ENCODE data around the gene LATS2. TPM values are rescaled to one million over a fixed set of nuclear protein-coding genes. Genes with fewer than 3 reads are reported as not detected.

Gene LATS2
- total RNA-seq, 1 experiment from 2014 or later, result 8.6 TPM

DNA sequence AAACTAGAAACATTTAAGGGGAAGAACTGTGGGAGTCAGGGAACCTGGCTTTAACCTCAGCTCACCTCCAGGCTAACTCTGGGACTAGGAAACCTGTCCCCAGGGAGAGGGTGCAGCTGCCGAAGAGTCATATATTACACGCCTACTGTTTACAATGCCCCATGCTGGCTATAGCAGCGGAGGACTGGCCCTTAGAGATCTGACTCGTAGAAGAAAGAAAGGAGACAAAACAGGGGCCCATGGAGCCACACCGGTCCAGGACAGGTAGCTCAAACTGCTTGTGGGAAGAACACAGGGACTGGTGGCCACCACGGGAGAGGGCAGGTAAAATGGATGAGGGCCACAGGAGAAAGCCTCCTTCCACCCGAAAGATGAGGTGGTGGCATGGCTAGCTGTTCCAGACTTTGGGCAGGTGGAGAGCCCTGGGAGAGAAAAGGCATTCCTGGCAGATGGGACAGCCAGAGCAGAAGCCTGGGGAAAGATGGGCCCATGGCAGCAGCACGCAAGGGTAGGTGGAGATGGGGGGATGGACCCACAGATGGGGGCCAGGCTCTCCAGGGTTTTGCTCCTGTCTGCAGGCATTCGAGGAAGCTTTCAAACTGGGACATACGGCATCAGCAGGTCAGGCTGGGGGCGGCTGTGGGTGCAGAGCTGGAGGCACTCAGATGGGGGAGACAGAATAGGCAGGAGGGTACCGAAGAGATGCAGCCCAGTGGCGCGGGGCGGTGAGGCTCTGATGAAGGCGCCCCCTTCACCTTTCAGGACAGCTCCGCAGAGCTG lies 69.5 kb downstream of the LATS2 start:
- H3K4me3 ChIP-seq (ENCODE audit: insufficient read depth, low read depth, low read length), result no peak overlapping the region
- no peak for DNase-seq
- no peaks in the 10 kb centered on the region for H3K27me3 ChIP-seq (ENCODE audit: control insufficient read depth, insufficient read depth, low read length)
- H3K36me3 ChIP-seq (replicated peaks; ENCODE audit: control insufficient read depth, insufficient read depth, low read length), result peaks cover 13% of the 10 kb centered on the region

DNA sequence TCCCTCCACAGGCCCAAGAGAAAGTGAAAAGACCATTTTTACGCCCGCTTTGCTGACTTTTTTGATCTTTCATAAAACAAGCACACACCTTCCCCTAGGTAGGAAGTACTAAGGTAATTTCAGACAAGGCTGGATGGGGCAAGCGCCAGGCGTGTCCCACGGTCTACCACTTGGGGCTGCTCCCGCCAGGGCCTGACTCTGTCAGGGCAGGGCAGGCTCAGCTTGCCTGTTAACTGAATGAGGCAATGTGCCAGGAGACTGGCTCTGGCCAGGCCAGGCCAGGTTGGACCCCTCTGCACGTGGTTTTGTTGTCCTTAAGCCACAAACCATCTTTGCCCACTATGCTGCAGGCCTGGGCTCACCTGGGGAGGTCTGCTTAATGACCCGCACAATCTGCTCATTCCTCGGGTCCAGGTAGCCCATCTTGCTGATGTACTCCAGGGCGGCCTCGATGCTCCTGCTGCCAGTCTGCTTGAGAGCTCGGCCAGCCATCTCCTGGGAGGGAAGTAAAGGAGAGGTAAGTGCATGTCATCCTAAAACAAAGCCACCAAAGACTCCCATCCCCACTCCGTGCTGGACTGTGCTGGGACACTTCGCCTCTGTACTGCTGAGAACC lies 70.4 kb downstream of the LATS2 start:
- H3K27me3 ChIP-seq (ENCODE audit: control insufficient read depth, insufficient read depth, low read length), result no peaks in the 10 kb centered on the region
- DNase-seq, result peak; percentile 60
- peaks cover 12% of the 10 kb centered on the region for H3K36me3 ChIP-seq (replicated peaks; ENCODE audit: control insufficient read depth, insufficient read depth, low read length)
- H3K4me3 ChIP-seq (ENCODE audit: insufficient read depth, low read depth, low read length), result no peak overlapping the region

DNA sequence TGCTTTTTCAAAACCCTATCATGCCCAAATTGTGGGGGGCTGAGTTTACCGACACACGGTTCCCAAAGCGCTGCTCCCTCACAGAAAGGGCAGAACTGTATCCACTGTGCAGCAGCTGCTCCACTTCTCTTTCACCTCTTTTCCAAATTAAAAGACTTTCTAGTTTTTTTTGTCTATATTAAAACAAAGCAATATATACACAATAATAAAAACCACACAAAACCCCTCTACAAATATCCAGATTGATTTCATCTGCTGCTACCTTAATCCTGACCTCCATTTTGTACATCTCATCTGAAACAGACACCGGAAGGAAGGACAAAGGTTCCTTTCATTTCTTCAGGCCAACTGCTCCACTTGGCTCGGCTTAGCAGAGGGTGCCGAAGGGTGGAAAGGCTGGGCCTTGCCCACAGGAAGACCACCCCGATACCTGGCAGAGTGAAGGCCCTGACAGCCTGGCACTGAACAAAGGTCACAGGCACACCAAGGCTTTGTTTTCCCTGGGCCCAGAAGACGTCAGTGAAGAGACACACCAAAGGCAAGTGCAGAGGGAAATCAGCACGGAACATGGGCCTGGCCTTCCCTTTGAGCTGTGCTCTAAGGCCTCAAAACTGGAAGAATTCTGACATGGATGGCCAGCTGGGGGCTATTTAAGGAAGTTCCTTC lies 71.6 kb downstream of the LATS2 start:
- Histone ChIP-seq H3K4me3 (ENCODE audit: insufficient read depth, low read depth, low read length) (no peak overlapping the region), H3K27me3 (ENCODE audit: control insufficient read depth, insufficient read depth, low read length) (no peaks in the 10 kb centered on the region), H3K36me3 (replicated peaks; ENCODE audit: control insufficient read depth, insufficient read depth, low read length) (peaks cover 12% of the 10 kb centered on the region)
- no peak for DNase-seq

DNA sequence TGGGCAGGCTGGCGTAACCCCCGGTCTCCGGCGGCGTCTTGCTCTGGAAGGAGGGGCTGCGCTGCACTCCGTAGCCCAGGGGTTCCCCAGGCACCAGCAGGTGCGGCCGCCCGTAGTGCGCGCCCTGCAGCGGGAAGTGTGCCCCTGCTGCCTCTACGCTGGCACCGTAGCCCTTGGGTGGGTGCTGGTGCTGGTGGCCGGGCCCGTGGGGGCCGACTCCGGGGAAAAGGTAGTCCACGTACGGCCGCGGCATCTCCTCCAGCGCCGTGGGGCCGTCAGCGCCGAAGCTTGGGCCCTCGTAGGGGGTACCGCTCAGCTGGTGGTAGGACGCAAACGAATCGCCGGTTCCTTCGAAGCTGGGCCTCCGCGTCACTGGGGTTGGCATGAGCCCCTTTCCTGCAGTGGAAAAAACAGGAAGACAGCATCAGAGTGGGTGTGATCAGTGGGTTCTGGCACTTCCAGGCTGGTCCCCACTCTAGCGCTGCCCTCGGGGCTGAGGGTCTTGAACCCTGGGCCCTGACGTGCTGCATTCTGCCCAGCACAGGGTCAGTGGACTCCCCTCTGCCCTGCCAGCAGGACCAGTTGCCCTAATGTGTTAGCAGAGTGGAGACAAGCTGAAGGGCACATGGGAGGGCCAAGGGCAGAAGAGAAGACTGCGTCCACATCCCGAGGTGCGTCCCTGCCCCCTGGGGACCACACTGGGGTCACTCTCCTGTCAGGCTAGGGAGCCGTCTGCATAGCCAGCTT lies 72.3 kb downstream of the LATS2 start:
- DNase-seq, result no peak
- H3K36me3 ChIP-seq (replicated peaks; ENCODE audit: control insufficient read depth, insufficient read depth, low read length), result peaks cover 12% of the 10 kb centered on the region
- no peak overlapping the region for H3K4me3 ChIP-seq (ENCODE audit: insufficient read depth, low read depth, low read length)
- no peaks in the 10 kb centered on the region for H3K27me3 ChIP-seq (ENCODE audit: control insufficient read depth, insufficient read depth, low read length)

DNA sequence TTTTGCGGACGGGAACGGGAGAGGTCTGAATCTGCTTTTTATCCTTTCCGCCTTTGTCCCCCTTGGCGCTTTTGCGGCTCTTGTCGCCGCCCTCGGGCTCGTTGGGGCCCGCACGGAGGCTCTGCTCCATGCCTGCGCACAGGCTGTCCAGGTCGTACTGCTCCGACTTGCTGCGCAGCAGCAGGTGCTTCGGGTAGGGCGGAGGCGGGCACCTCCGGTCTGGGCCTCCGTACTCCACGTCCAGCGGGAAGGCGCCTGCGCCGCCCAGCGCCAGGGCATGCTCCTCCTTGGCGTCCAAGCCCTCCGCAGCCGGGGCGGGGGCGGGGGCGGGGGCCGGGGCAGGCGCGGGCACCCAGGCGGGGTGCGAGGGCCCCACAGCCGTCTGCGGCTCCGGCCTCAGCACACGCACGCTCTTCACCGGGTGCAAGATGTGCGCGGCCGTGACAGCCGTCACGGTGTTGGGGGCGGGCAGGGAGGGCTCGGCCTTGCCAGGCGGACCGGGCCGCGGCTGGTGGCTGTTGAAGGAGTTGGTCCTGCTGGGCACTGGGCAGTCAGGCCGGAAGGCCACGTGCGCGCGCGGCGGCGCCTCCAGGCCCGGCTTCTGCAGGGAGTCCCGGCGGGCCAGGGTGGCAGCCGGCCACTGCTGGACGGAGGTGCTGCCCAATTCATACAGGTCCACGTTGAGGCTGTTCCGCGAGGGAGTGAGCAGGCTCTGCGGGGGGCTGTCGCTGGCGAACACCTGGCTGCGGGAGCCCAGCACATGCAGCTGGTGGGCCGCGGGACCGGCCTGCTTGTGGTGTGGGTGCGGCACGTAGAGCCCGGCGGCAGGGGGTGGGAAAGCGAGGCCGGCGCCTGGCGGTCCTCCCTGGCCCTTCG lies 73.1 kb downstream of the LATS2 start:
- DNase-seq, result no peak
- Histone ChIP-seq H3K36me3 (replicated peaks; ENCODE audit: control insufficient read depth, insufficient read depth, low read length) (peaks cover 15% of the 10 kb centered on the region), H3K4me3 (ENCODE audit: insufficient read depth, low read depth, low read length) (no peak overlapping the region), H3K27me3 (ENCODE audit: control insufficient read depth, insufficient read depth, low read length) (no peaks in the 10 kb centered on the region)

DNA sequence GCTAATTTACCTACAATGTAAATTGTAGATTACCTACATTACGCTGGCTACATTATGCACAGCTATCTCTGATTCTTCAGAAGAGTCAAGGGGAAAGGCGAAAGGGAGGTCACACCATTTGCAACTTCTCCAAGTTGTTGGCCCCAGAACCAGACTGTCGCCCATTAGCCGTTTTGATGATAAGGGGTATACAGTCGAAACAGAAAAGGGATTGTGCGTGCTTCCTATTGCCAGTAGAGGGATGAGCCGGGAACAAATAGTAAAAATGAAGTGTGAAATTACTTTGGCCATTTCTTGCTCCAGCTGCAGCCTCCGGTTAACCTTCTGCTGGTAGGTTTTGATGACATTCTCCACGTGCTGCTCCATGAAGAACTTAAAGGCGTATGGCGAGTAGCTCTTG lies 73.8 kb downstream of the LATS2 start:
- no peak for DNase-seq
- no peaks in the 10 kb centered on the region for H3K27me3 ChIP-seq (ENCODE audit: control insufficient read depth, insufficient read depth, low read length)
- peaks cover 18% of the 10 kb centered on the region for H3K36me3 ChIP-seq (replicated peaks; ENCODE audit: control insufficient read depth, insufficient read depth, low read length)
- H3K4me3 ChIP-seq (ENCODE audit: insufficient read depth, low read depth, low read length), result no peak overlapping the region

DNA sequence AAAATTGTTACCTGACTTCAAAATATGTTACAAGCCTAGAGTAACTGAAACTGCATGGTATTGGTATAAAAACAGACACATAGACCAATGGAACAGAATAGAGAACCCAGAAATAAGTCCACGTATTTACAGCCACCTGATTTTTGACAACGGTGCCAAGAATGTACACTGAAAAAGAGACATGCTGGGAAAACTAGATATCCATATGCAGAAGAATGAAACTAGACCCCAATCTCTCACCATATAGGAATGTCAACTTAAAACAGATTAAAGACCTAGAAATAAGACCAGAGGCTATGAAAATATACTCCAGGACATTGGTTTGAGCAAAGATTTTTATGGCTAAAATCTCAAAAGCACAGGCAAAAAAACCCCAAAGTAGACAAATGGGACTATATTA lies 76.5 kb downstream of the LATS2 start:
- no peak overlapping the region for H3K4me3 ChIP-seq (ENCODE audit: insufficient read depth, low read depth, low read length)
- H3K27me3 ChIP-seq (ENCODE audit: control insufficient read depth, insufficient read depth, low read length), result no peaks in the 10 kb centered on the region
- no peak for DNase-seq
- H3K36me3 ChIP-seq (replicated peaks; ENCODE audit: control insufficient read depth, insufficient read depth, low read length), result peaks cover 27% of the 10 kb centered on the region

DNA sequence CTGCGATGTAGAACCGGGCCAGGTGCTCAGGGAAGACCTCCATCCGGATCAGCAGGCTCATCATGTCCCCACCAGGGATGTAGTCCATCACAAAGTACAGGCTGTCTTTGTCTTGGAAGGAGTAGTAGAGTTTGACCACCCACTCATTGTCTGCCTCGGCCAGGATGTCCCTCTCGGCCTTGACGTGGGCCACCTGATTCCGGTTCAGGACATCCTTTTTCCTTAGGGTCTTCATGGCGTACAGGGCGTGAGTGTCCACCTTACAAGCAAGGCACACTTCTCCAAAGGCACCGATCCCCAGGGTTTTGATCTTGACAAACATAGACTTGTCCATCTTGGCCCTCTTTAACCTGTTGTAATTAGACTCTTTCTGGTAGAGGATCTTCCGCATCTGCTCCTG lies 78.0 kb downstream of the LATS2 start:
- H3K27me3 ChIP-seq (ENCODE audit: control insufficient read depth, insufficient read depth, low read length), result no peaks in the 10 kb centered on the region
- H3K36me3 ChIP-seq (replicated peaks; ENCODE audit: control insufficient read depth, insufficient read depth, low read length), result peaks cover 26% of the 10 kb centered on the region
- no peak overlapping the region for H3K4me3 ChIP-seq (ENCODE audit: insufficient read depth, low read depth, low read length)
- DNase-seq, result no peak

DNA sequence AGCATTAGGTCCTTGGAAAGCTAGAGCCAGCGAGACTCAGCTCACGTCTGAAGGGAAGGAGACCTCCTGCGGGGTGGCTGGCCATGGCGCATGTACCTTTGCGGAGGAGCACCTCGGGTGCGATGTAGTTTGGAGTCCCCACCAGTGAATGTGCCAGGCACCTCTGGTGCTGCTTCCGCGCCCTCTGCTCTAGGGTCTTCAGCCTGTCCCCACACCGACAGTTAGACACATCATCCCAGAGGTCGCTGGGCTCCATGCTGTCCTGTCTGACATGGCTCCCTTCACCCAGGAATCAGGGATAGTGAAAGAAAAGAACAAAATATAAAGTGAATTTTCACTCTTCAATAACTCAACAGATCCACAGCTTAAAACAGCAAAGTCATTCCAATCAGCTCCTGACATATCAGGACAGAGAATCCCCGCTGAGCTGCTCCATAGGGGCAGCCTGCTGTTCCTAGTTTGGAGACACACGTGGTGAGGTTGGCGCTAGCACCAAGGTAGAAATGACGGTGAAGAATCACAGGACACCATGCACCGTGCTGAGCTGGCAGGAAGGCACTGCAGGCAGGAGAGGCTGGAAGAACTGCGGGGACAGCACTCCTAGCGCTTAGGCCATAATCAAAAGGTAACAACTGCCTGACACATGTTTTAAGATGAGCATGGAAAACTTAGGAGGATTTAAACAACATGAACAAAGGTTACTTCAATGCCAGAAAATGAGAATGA lies 79.9 kb downstream of the LATS2 start:
- DNase-seq, result no peak
- Histone ChIP-seq H3K4me3 (ENCODE audit: insufficient read depth, low read depth, low read length) (no peak overlapping the region), H3K27me3 (ENCODE audit: control insufficient read depth, insufficient read depth, low read length) (no peaks in the 10 kb centered on the region), H3K36me3 (replicated peaks; ENCODE audit: control insufficient read depth, insufficient read depth, low read length) (peaks cover 25% of the 10 kb centered on the region)

DNA sequence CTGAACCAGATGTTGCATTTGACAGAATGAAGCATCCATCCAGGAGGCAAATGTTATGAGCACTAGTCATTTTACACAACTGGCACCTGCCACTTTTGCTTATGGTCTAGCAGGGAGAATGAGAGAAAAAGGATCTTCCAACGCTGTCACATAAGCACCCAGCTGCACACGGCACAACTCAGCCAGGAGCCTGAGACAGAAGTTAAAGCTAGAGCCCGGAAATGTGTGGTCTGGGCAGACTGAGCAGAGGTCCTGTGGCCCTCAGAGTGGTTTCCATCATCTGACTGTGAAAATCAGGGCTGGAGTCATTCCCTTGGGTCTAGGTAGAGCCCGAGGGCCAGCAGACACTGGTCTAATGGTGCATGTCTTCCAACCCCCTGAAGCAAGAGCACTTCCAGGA lies 80.5 kb downstream of the LATS2 start:
- Histone ChIP-seq H3K36me3 (replicated peaks; ENCODE audit: control insufficient read depth, insufficient read depth, low read length) (peaks cover 25% of the 10 kb centered on the region), H3K27me3 (ENCODE audit: control insufficient read depth, insufficient read depth, low read length) (no peaks in the 10 kb centered on the region), H3K4me3 (ENCODE audit: insufficient read depth, low read depth, low read length) (no peak overlapping the region)
- no peak for DNase-seq

DNA sequence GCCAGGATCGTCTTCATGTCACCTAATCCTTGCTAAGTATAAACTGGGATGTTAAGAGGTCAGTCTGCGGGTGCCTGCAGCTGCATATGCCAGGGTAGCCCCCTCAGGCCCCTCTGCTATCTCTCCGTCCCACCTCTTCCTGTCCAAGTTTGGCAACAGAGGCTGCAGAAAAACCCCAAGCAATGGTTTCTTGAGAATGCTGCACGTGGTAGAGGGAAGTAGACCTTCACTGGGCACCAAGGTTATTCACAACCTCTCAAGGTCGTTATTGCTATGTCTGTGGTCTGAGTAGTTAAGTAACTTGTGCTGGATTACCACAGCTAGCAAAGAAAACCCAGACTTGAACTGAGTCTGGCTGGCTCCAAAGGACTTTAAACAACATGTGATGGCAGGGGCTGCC lies 81.0 kb downstream of the LATS2 start:
- Histone ChIP-seq H3K4me3 (ENCODE audit: insufficient read depth, low read depth, low read length) (no peak overlapping the region), H3K27me3 (ENCODE audit: control insufficient read depth, insufficient read depth, low read length) (no peaks in the 10 kb centered on the region), H3K36me3 (replicated peaks; ENCODE audit: control insufficient read depth, insufficient read depth, low read length) (peaks cover 25% of the 10 kb centered on the region)
- no peak for DNase-seq

DNA sequence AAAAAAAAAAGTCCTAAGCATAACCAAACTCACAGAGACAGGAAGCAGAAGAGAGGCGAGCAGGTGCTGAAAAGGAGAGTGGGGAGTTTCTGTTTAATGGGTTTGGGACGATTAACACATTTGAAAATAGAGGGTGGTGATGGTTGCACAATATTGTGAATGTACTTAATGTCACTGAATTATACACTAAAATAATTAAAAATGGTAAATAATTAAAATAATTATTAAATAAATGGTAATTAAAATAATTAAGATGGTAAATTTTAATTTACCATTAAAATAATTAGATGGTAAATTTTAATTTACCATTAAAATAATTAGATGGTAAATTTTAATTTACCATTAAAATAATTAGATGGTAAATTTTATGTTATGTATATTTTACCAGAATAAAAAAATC lies 84.0 kb downstream of the LATS2 start:
- Histone ChIP-seq H3K27me3 (ENCODE audit: control insufficient read depth, insufficient read depth, low read length) (no peaks in the 10 kb centered on the region), H3K4me3 (ENCODE audit: insufficient read depth, low read depth, low read length) (no peak overlapping the region), H3K36me3 (replicated peaks; ENCODE audit: control insufficient read depth, insufficient read depth, low read length) (peaks cover 28% of the 10 kb centered on the region)
- DNase-seq, result no peak

DNA sequence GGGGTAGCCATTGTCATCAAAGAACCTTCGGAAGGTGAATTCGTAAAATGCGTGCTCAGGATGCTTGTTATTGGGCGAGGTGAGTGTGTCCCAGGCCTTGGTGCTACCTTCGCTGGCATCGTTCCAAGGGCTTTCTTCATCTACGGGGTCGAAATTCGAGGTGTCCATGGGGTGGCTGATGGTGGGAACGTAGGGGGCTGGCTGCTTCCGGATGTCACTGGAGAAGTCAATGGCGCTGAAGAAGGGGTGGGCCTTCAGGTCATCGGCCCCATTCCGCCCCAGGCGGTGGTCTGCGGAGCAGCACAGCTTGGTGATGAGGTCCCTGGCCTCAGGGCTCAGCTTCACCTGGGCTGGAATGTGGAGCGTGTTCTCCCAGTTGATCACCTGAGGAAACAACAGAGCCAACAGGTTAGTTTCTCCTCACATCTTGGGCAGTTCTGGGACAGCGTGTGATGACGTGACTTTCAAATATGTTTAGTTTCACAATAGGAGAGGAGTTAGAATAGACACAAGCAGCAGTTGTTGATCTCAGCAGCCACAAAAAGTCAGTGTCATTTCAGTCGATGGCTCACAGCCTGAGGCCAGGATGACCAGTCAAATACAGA lies 86.3 kb downstream of the LATS2 start:
- no peak for DNase-seq
- Histone ChIP-seq H3K27me3 (ENCODE audit: control insufficient read depth, insufficient read depth, low read length) (no peaks in the 10 kb centered on the region), H3K4me3 (ENCODE audit: insufficient read depth, low read depth, low read length) (no peak overlapping the region), H3K36me3 (replicated peaks; ENCODE audit: control insufficient read depth, insufficient read depth, low read length) (peaks cover 15% of the 10 kb centered on the region)

Data from H7 (cell line).